ENCODE data around the gene ESRRB. TPM values are rescaled to one million over a fixed set of nuclear protein-coding genes. Genes with fewer than 3 reads are reported as not detected.

The ESRRB gene
- total RNA-seq, 1 donor from 2014 or later, result 0.74 TPM

- TF ChIP-seq POLR2AphosphoS5 (IDR thresholded peaks at IDR 0.05; ENCODE audit: insufficient read depth in 1 of 2, low read depth in 1 of 2) (no peak), POLR2A (IDR thresholded peaks at IDR 0.05) (no peak), CTCF (IDR thresholded peaks at IDR 0.05) (no peak)
- intact Hi-C loops (cut with DNase I), result no loop called here
- Histone ChIP-seq H3K27me3 (peaks cover under 1% of the 10 kb centered on the region), H3K36me3 (no peaks in the 10 kb centered on the region), H3K27ac (no peak overlapping the region), H3K4me3 (no peak overlapping the region), H3K9me3 (no peaks in the 10 kb centered on the region), H3K4me1 (peaks cover 5% of the 10 kb centered on the region)
- no peak for DNase-seq (ENCODE audit: extremely low spot score in 2 of 2)
These were observed 6.0 kb downstream of the ESRRB start for GRCh38 chr14:76381817-76382494.

GRCh38 chr14:76382495-76382832 is 6.5 kb downstream of the ESRRB start:
- DNase-seq (ENCODE audit: extremely low spot score in 2 of 2), result no peak
- no peak overlapping the region for H3K27ac ChIP-seq
- no peaks in the 10 kb centered on the region for H3K4me1 ChIP-seq
- intact Hi-C loops (cut with DNase I), result no loop called here
- no peaks in the 10 kb centered on the region for H3K36me3 ChIP-seq
- no peak for TF ChIP-seq POLR2AphosphoS5 (IDR thresholded peaks at IDR 0.05; ENCODE audit: insufficient read depth in 1 of 2, low read depth in 1 of 2)
- TF ChIP-seq POLR2A (IDR thresholded peaks at IDR 0.05), result no peak
- no peak for TF ChIP-seq CTCF (IDR thresholded peaks at IDR 0.05)
- no peaks in the 10 kb centered on the region for H3K9me3 ChIP-seq
- no peak overlapping the region for H3K4me3 ChIP-seq
- peaks cover 5% of the 10 kb centered on the region for H3K27me3 ChIP-seq

GRCh38 chr14:76385435-76385834 is 9.5 kb downstream of the ESRRB start:
- Histone ChIP-seq H3K4me3 (no peak overlapping the region), H3K27me3 (peaks cover 5% of the 10 kb centered on the region), H3K4me1 (no peaks in the 10 kb centered on the region), H3K9me3 (no peaks in the 10 kb centered on the region), H3K36me3 (no peaks in the 10 kb centered on the region), H3K27ac (no peak overlapping the region)
- DNase-seq (ENCODE audit: extremely low spot score in 2 of 2), result no peak
- TF ChIP-seq POLR2A (IDR thresholded peaks at IDR 0.05) (no peak), CTCF (IDR thresholded peaks at IDR 0.05) (no peak), POLR2AphosphoS5 (IDR thresholded peaks at IDR 0.05; ENCODE audit: insufficient read depth in 1 of 2, low read depth in 1 of 2) (no peak)
- intact Hi-C loops (cut with DNase I), result no loop called here

GRCh38 chr14:76386944-76387782 is 11.2 kb downstream of the ESRRB start:
- no peak for TF ChIP-seq POLR2A (IDR thresholded peaks at IDR 0.05)
- TF ChIP-seq CTCF (IDR thresholded peaks at IDR 0.05), result peak in 2 of 3 experiments; percentile 42 to 70
- Histone ChIP-seq H3K27ac (no peak overlapping the region), H3K27me3 (peaks cover 5% of the 10 kb centered on the region), H3K4me3 (no peak overlapping the region), H3K36me3 (no peaks in the 10 kb centered on the region), H3K9me3 (no peaks in the 10 kb centered on the region), H3K4me1 (no peaks in the 10 kb centered on the region)
- DNase-seq (ENCODE audit: extremely low spot score in 2 of 2), result no peak
- intact Hi-C loops (cut with DNase I), result no loop called here

GRCh38 chr14:76389841-76390240 is 13.9 kb downstream of the ESRRB start:
- H3K4me3 ChIP-seq, result no peak overlapping the region
- intact Hi-C loops (cut with DNase I), result no loop called here
- peaks cover 5% of the 10 kb centered on the region for H3K27me3 ChIP-seq
- no peak for DNase-seq (ENCODE audit: extremely low spot score in 2 of 2)
- H3K9me3 ChIP-seq, result no peaks in the 10 kb centered on the region
- H3K36me3 ChIP-seq, result no peaks in the 10 kb centered on the region
- TF ChIP-seq POLR2A (IDR thresholded peaks at IDR 0.05) (no peak), CTCF (IDR thresholded peaks at IDR 0.05) (no peak), POLR2AphosphoS5 (IDR thresholded peaks at IDR 0.05; ENCODE audit: insufficient read depth in 1 of 2, low read depth in 1 of 2) (no peak)
- no peaks in the 10 kb centered on the region for H3K4me1 ChIP-seq
- H3K27ac ChIP-seq, result no peak overlapping the region

Measured in vagina (tissue), 2 donors.